T-helper 1 cell (primary cell): ENCODE data around the gene OTOGL.
"Not testable (repeated sequence)": the region's sequence is repeated elsewhere in the genome, so short reads cannot be mapped to it uniquely, and the experiment has no call there.

Experiments
- DNase-seq, 5 donors: peaks; one replicate each; pipeline ENCODE4 v3.0.0-alpha.2; 2012 to 2020

The OTOGL gene

GRCh38 chr12:80121661-80122060 lies 22.3 kb downstream of the OTOGL start:
- no peak for DNase-seq

GRCh38 chr12:80129895-80130530 lies 30.7 kb downstream of the OTOGL start:
- DNase-seq = no peak

GRCh38 chr12:80135624-80136023 lies 36.3 kb downstream of the OTOGL start:
- no peak for DNase-seq

- no peak for DNase-seq
Measured at GRCh38 chr12:80140005-80140404, 40.7 kb downstream of the OTOGL start.

GRCh38 chr12:80142640-80143039 lies 43.3 kb downstream of the OTOGL start:
- DNase-seq = no peak

GRCh38 chr12:80143537-80143936 lies 44.2 kb downstream of the OTOGL start:
- DNase-seq = no peak

- not testable (repeated sequence) for DNase-seq
Measured at GRCh38 chr12:80149547-80150313, 50.4 kb downstream of the OTOGL start.

- no peak for DNase-seq
Measured at GRCh38 chr12:80151131-80151530, 51.8 kb downstream of the OTOGL start.

- peak in 1 of 5 donors; percentile 24 for DNase-seq
Measured at GRCh38 chr12:80154261-80154660, 54.9 kb downstream of the OTOGL start.

GRCh38 chr12:80156306-80156705 lies 57.0 kb downstream of the OTOGL start:
- no peak for DNase-seq

GRCh38 chr12:80157645-80158044 lies 58.3 kb downstream of the OTOGL start:
- no peak for DNase-seq

GRCh38 chr12:80161612-80162011 lies 62.3 kb downstream of the OTOGL start:
- DNase-seq = no peak

- DNase-seq = no peak
Measured at GRCh38 chr12:80162177-80162576, 62.8 kb downstream of the OTOGL start.

GRCh38 chr12:80165746-80166145 lies 66.4 kb downstream of the OTOGL start:
- no peak for DNase-seq

- DNase-seq = no peak
Measured at GRCh38 chr12:80166751-80167150, 67.4 kb downstream of the OTOGL start.

- peak in 1 of 5 donors; percentile 7 for DNase-seq
Measured at GRCh38 chr12:80168936-80169335, 69.6 kb downstream of the OTOGL start.

- DNase-seq = no peak
Measured at GRCh38 chr12:80170915-80171314, 71.6 kb downstream of the OTOGL start.

- no peak for DNase-seq
Measured at GRCh38 chr12:80173083-80173864, 73.9 kb downstream of the OTOGL start.

- DNase-seq = peak in 1 of 5 donors; percentile 14
Measured at GRCh38 chr12:80175307-80175930, 76.1 kb downstream of the OTOGL start.

GRCh38 chr12:80176706-80177105 lies 77.4 kb downstream of the OTOGL start:
- DNase-seq = no peak

GRCh38 chr12:80178846-80179245 lies 79.5 kb downstream of the OTOGL start:
- DNase-seq = peak in 1 of 5 donors; percentile 35

- DNase-seq = no peak
Measured at GRCh38 chr12:80183939-80184338, 84.6 kb downstream of the OTOGL start.

- DNase-seq = no peak
Measured at GRCh38 chr12:80184926-80185325, 85.6 kb downstream of the OTOGL start.
